OCI-LY7 (cell line): Measurements from ENCODE around the gene MLPH. TPM values are rescaled to one million over a fixed set of nuclear protein-coding genes. Genes with fewer than 3 reads are reported as not detected.

Source experiments
- BruUV-seq: library from RNA; stranded (reverse); fragments of 400-500 nt; replicated peaks from 2 replicates; lab custom pipeline; 2021; lab: Mats Ljungman, UMichigan
- CTCF ChIA-PET: fragments of 300-600 bp; sonication (Branson Sonifier 250); formaldehyde crosslinking; loops from one replicate; lab custom pipeline; 2022; ENCODE audit warnings: antibody characterized with exemption; ENCODE audit not compliant: unreplicated experiment; lab: Charles Lee
- POLR2A ChIA-PET: fragments of 300-600 bp; sonication (Branson Sonifier 250); formaldehyde crosslinking; loops from one replicate; lab custom pipeline; 2022; ENCODE audit warnings: antibody characterized with exemption; lab: Charles Lee
- DNase-seq: peaks from one replicate; pipeline ENCODE4 v3.0.0-alpha.2; 2015; ENCODE audit warnings: low spot score
- H2AFZ ChIP-seq: fragments of 200-600 bp; sonication (generic), shearing (Covaris generic); 2 replicates; pipeline ENCODE4 v1.6.1; 2014; ENCODE audit warnings: mild to moderate bottlenecking, antibody characterized with exemption, low read length, moderate library complexity
- H3K27ac ChIP-seq: fragments of 200-600 bp; sonication (generic); 2 replicates; pipeline ENCODE4 v1.5.1; 2014; ENCODE audit warnings: mixed run types, low read depth, mild to moderate bottlenecking, moderate library complexity, low read length, inconsistent platforms; ENCODE audit not compliant: poor library complexity, severe bottlenecking
- H3K36me3 ChIP-seq: fragments of 200-600 bp; sonication (generic); 2 replicates; pipeline ENCODE4 v1.6.1; 2014; ENCODE audit warnings: mild to moderate bottlenecking, antibody characterized with exemption, low read length, moderate library complexity, mixed read lengths; ENCODE audit not compliant: insufficient read depth
- H3K4me1 ChIP-seq: fragments of 200-600 bp; sonication (generic); 2 replicates; pipeline ENCODE4 v1.5.1; 2014; ENCODE audit warnings: mild to moderate bottlenecking, low read length; ENCODE audit not compliant: insufficient read depth, poor library complexity, severe bottlenecking
- H3K4me2 ChIP-seq: fragments of 200-600 bp; sonication (generic); 2 replicates; pipeline ENCODE4 v1.6.1; 2014; ENCODE audit warnings: mild to moderate bottlenecking, low read length
- H3K4me3 ChIP-seq: fragments of 200-600 bp; sonication (generic); 2 replicates; pipeline ENCODE4 v1.5.1; 2014; ENCODE audit warnings: mild to moderate bottlenecking, low read depth, low read length; ENCODE audit not compliant: poor library complexity, severe bottlenecking
- H3K79me2 ChIP-seq: fragments of 200-600 bp; sonication (generic); 2 replicates; pipeline ENCODE4 v1.6.1; 2016; ENCODE audit warnings: low read depth, mild to moderate bottlenecking, low read length, moderate library complexity, mixed read lengths; ENCODE audit not compliant: insufficient read depth
- H3K9me2 ChIP-seq: fragments of 200-600 bp; sonication (generic); 2 replicates; pipeline ENCODE4 v1.6.1; 2016; ENCODE audit warnings: mild to moderate bottlenecking, low read length, mixed read lengths; ENCODE audit not compliant: insufficient read depth
- H3K9me3 ChIP-seq: fragments of 200-600 bp; sonication (generic); 2 replicates; pipeline ENCODE4 v1.6.1; 2014; ENCODE audit warnings: mild to moderate bottlenecking, mixed run types, low read length, mixed read lengths
- H4K20me1 ChIP-seq: fragments of 200-600 bp; sonication (generic); 2 replicates; pipeline ENCODE4 v1.6.1; 2014; ENCODE audit warnings: mild to moderate bottlenecking, antibody characterized with exemption, low read length, moderate library complexity, mixed read lengths; ENCODE audit not compliant: insufficient read depth
- EZH2phosphoT487 ChIP-seq: fragments of 200-600 bp; sonication (generic); IDR thresholded peaks from 2 replicates; pipeline ENCODE4 v1.6.1; 2018; ENCODE audit warnings: low read depth, borderline replicate concordance, mild to moderate bottlenecking, mixed run types, antibody characterized with exemption, low read length, moderate library complexity, mixed read lengths
- intact Hi-C: fragments of 100-400 bp; cut with micrococcal nuclease; formaldehyde crosslinking; loops from one replicate; pipeline ENCODE4 v1.10.0; 2022; ENCODE audit not compliant: unreplicated experiment
- total RNA-seq, 2 experiments: library from RNA; depleted of rRNA in 1 of 2; stranded (reverse); fragments of >200 nt in 1 of 2; shearing (Covaris generic) in 1 of 2; gene quantifications; 2 replicates each; pipeline ENCODE4 v1.2.3, GENCODE V29; 2014 to 2022
- TF ChIP-seq, protein P1 (sequence below): fragments of 200-600 bp; sonication (generic); conservative IDR thresholded peaks from 2 replicates; pipeline ENCODE4 v1.5.1; 2014; ENCODE audit warnings: mild to moderate bottlenecking, antibody characterized with exemption, low read length, moderate library complexity, mixed read lengths

MLPH gene
- total RNA-seq, 2 experiments from 2014 or later, result not detected

DNA sequence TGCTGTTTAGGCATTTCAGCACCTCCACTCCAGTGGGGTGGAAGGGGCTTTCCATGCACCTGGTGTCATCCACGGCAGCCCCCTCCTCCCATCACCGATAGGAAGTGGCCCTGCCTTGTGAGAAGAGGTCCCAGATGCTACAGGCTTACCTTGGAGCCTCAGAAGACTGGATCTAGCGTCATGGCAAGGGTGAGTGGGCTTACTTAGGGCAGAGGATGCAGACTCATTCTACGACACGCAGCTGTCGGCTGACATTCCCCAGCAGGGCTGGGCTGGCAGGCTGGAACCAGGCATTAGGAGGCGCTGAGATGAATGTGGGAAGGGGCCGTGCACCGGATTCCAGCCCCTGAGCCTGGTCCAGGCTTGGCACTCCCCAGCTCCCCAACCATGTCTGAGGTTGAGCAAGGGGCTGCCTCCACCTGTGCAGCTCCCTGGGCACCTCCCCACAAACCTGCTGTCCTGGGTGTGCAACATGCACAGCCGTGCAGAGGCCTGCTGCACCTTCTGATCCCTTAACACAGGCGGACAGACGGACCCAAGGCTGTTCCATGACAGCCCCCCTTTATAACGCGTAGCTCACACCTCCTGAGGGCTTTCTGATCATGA is 77.6 kb downstream of the MLPH start:
- intact Hi-C loops, result no loop called here
- Histone ChIP-seq H3K79me2 (no peaks in the 10 kb centered on the region), H3K9me2 (no peaks in the 10 kb centered on the region), H3K4me3 (no peak overlapping the region), H3K27ac (no peak overlapping the region), H3K9me3 (no peaks in the 10 kb centered on the region; the same call in 1 of the 2 replicates), H3K4me1 (no peaks in the 10 kb centered on the region), H2AFZ (no peak overlapping the region), H3K36me3 (no peaks in the 10 kb centered on the region), H4K20me1 (no peaks in the 10 kb centered on the region), H3K4me2 (no peak overlapping the region)
- BruUV-seq, result no TSS peak
- DNase-seq, result no peak
- ChIA-PET POLR2A (no interaction called here), CTCF (no interaction called here)
- TF ChIP-seq EZH2phosphoT487, result no peak
- TF ChIP-seq, protein P1, sequence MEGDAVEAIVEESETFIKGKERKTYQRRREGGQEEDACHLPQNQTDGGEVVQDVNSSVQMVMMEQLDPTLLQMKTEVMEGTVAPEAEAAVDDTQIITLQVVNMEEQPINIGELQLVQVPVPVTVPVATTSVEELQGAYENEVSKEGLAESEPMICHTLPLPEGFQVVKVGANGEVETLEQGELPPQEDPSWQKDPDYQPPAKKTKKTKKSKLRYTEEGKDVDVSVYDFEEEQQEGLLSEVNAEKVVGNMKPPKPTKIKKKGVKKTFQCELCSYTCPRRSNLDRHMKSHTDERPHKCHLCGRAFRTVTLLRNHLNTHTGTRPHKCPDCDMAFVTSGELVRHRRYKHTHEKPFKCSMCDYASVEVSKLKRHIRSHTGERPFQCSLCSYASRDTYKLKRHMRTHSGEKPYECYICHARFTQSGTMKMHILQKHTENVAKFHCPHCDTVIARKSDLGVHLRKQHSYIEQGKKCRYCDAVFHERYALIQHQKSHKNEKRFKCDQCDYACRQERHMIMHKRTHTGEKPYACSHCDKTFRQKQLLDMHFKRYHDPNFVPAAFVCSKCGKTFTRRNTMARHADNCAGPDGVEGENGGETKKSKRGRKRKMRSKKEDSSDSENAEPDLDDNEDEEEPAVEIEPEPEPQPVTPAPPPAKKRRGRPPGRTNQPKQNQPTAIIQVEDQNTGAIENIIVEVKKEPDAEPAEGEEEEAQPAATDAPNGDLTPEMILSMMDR, result no peak

- BruUV-seq, result no TSS peak
- TF ChIP-seq EZH2phosphoT487, result no peak
- TF ChIP-seq, protein P1, result no peak
- Histone ChIP-seq H3K79me2 (no peaks in the 10 kb centered on the region), H4K20me1 (no peaks in the 10 kb centered on the region), H3K36me3 (no peaks in the 10 kb centered on the region), H2AFZ (no peak overlapping the region), H3K4me3 (no peak overlapping the region), H3K9me3 (no peaks in the 10 kb centered on the region; the same call in 1 of the 2 replicates), H3K4me1 (no peaks in the 10 kb centered on the region), H3K9me2 (no peaks in the 10 kb centered on the region), H3K4me2 (no peak overlapping the region), H3K27ac (no peak overlapping the region)
- intact Hi-C loops, result no loop called here
- no peak for DNase-seq
- ChIA-PET POLR2A (no interaction called here), CTCF (no interaction called here)
Measured at GRCh38 chr2:237565974-237566373, 78.9 kb downstream of the MLPH start.

GRCh38 chr2:237566401-237567235 is 79.6 kb downstream of the MLPH start, which contains the start of gene PRLH:
PRLH (plus strand) TSS chr2:237566574; CDS start chr2:237566574, 0 bp downstream.
- Histone ChIP-seq H3K9me2 (no peaks in the 10 kb centered on the region), H3K4me2 (no peak within 1 kb of the TSS), H3K79me2 (no peaks in the 10 kb centered on the region), H3K4me1 (no peaks in the 10 kb centered on the region), H3K4me3 (no peak within 1 kb of the TSS), H3K27ac (no peak within 1 kb of the TSS), H3K36me3 (no peaks in the 10 kb centered on the region), H4K20me1 (no peaks in the 10 kb centered on the region), H2AFZ (no peak within 1 kb of the TSS), H3K9me3 (no peaks in the 10 kb centered on the region; the same call in 1 of the 2 replicates)
- intact Hi-C loops, result no loop called here
- BruUV-seq, result no TSS peak
- ChIA-PET POLR2A (no interaction called here), CTCF (interaction anchor here (0.6 kb wide), 1 partner anchor 214 kb away, joined by 10 read pairs; no protein-coding TSS in a partner anchor)
- DNase-seq, result no peak
- no peak for TF ChIP-seq EZH2phosphoT487
- TF ChIP-seq, protein P1, result no peak
